ENCODE data around the gene SCART1.
"Not testable (repeated sequence)": the region's sequence is repeated elsewhere in the genome, so short reads cannot be mapped to it uniquely, and the experiment has no call there.

Gene SCART1

DNA sequence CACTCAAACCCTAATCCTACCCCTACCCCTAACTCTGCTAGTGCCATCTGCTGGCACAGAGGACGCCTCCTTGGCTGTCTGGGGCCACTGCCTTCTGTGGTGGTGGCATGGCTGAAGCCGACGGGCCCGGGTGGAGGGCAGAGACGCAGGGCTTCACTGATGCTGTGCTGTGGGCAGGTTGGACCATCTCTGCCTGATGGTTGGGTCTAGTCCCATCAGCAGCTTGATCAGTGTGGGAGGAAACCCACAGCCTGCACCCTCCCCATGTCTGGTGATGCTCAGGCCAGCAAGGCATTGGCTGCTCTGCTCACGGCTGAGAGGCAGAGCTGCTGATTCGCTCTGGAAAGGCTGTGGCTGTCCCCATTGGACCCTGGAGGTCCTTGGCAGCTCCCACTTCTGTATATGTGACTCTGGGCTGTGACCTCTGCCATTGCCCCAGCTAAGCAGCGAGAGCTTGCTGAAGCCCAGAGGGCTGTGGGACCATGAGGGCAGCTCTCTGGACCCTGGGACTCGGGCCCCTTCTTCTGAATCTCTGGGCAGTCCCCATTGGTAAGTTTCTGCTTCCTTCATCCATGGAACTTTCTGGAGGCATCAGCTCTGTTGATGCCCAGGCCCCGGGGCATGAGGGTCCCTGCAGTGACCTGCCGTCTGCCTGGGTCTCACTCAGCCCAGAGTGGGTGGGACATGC lies at the start of gene SCART1:
Gene SCART1, plus strand, starts transcription at position 430 of the 688 bp plus-strand sequence. Its CDS starts 53 bp downstream, at position 483.
- no peak within 1 kb of the TSS for H3K27ac Mint-ChIP-seq
- peaks cover 3% of the 10 kb centered on the region for H3K9me3 Mint-ChIP-seq
- no peak within 1 kb of the TSS for H3K4me3 Mint-ChIP-seq
- ATAC-seq (ENCODE audit: low read depth) (no peak), DNase-seq (ENCODE audit: low spot score in 2 of 2) (no peak)
- H3K4me1 Mint-ChIP-seq: peaks cover 2% of the 10 kb centered on the region
- H3K36me3 Mint-ChIP-seq: peaks cover 4% of the 10 kb centered on the region
- H3K27me3 Mint-ChIP-seq: peaks cover 2% of the 10 kb centered on the region

- Mint-ChIP-seq H3K4me1 (peaks cover 40% of the 10 kb centered on the region), H3K27ac (peak overlapping the region; percentile 56), H3K36me3 (peaks cover 46% of the 10 kb centered on the region), H3K27me3 (no peaks in the 10 kb centered on the region), H3K9me3 (no peaks in the 10 kb centered on the region), H3K4me3 (no peak overlapping the region)
- DNase-seq (ENCODE audit: low spot score in 2 of 2): no peak
- no peak for ATAC-seq (ENCODE audit: low read depth)
Observed at GRCh38 chr10:133405272-133405671, 48.5 kb upstream of the SCART1 start.

GRCh38 chr10:133405844-133406527 lies 47.8 kb upstream of the SCART1 start:
- peaks cover 2% of the 10 kb centered on the region for H3K9me3 Mint-ChIP-seq
- peak overlapping the region; percentile 56 for H3K27ac Mint-ChIP-seq
- H3K36me3 Mint-ChIP-seq: peaks cover 48% of the 10 kb centered on the region
- no peaks in the 10 kb centered on the region for H3K27me3 Mint-ChIP-seq
- DNase-seq (ENCODE audit: low spot score in 2 of 2) (no peak), ATAC-seq (ENCODE audit: low read depth) (peak; percentile 26)
- H3K4me1 Mint-ChIP-seq: peaks cover 35% of the 10 kb centered on the region
- H3K4me3 Mint-ChIP-seq: peak overlapping the region; percentile 3

DNA sequence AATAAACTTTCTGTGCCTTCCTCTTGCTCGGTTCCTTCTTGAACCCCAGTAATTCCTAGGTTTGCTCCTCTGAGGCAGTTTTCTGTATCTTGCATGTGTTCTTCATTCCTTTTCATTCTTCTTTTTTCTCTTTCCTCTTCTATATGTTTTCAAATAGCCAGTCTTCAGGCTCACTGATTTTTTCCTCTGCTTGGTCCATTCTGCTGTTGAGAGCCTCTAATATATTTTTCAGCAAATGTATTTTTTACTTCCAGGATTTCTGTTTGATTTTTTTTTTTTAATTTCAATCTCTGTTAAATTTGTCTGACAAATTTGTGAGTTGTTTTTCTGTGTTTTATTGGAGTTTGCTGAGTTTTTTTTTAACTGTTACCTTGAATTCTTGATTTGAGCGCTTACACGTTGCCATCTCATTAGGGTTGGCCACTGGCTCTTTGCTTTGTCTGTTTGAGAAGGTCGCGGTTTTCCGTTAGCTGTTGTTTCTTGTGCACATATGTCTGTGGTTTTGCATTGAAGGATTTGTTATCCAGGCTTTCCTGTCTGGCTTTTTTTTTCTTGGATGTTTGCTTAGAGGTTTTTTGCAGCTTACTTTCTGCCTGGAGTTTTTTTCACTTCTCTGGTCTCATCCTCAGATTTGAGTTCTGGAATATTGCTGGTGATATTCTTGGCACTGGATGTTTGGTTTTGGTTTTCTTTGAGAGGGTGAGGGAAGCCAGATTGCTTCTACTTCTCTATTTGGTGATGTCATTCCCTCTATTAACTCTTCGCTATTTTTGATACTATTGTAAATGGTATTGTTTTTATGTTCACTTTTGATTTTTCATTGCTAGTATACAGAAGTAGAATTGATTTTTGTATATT lies 42.0 kb upstream of the SCART1 start:
- no peak overlapping the region for H3K27ac Mint-ChIP-seq
- H3K4me3 Mint-ChIP-seq: no peak overlapping the region
- peaks cover 11% of the 10 kb centered on the region for H3K4me1 Mint-ChIP-seq
- DNase-seq (ENCODE audit: low spot score in 2 of 2) (no peak), ATAC-seq (ENCODE audit: low read depth) (no peak)
- H3K27me3 Mint-ChIP-seq: no peaks in the 10 kb centered on the region
- peaks cover 14% of the 10 kb centered on the region for H3K9me3 Mint-ChIP-seq
- peaks cover 67% of the 10 kb centered on the region for H3K36me3 Mint-ChIP-seq

DNA sequence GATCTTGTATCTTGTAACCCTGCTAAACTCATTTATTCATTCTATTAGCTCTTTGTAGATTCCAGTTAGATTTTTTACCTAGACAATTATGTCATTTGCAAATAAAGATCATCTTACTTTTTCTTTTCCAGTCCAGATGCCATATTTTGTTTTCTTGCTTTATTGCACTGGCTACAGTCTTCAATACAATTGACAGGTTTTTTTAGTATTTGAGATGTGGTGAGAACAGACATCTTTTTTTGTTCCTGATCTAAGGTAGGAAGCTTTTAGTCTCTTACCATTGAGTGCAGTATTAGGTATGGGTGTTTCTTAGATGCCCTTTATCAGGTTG lies 41.4 kb upstream of the SCART1 start:
- DNase-seq (ENCODE audit: low spot score in 2 of 2) (no peak), ATAC-seq (ENCODE audit: low read depth) (no peak)
- Mint-ChIP-seq H3K9me3 (peaks cover 14% of the 10 kb centered on the region), H3K27ac (no peak overlapping the region), H3K27me3 (no peaks in the 10 kb centered on the region), H3K36me3 (peaks cover 61% of the 10 kb centered on the region), H3K4me3 (no peak overlapping the region), H3K4me1 (peaks cover 11% of the 10 kb centered on the region)

- peaks cover 50% of the 10 kb centered on the region for H3K36me3 Mint-ChIP-seq
- H3K27ac Mint-ChIP-seq; H3K4me3 Mint-ChIP-seq; H3K27me3 Mint-ChIP-seq; DNase-seq (ENCODE audit: low spot score in 2 of 2); H3K4me1 Mint-ChIP-seq; ATAC-seq (ENCODE audit: low read depth): not testable (repeated sequence)
- peaks cover 14% of the 10 kb centered on the region for H3K9me3 Mint-ChIP-seq
Observed at GRCh38 chr10:133414401-133414800, 39.3 kb upstream of the SCART1 start.

DNA sequence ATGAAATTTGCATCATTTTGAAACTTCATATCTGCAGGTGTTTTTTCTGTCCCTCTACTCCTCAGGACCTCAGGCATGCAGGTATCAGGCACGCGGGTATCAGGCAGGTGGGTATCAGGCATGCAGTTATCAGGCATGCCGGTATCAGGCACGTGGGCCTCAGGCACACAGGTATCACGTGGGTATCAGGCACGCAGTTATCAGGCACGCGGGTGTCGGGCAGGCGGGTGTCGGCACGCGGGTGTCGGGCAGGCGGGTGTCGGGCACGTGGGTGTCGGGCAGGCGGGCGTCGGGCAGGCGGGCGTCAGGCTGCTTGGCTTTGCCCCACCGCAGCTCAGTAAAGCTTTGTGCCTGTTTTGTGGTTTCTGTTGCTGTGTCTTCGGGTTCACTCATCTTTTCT lies 38.0 kb upstream of the SCART1 start:
- Mint-ChIP-seq H3K9me3 (peaks cover 13% of the 10 kb centered on the region), H3K4me3 (no peak overlapping the region), H3K36me3 (peaks cover 44% of the 10 kb centered on the region), H3K27ac (no peak overlapping the region), H3K27me3 (no peaks in the 10 kb centered on the region), H3K4me1 (no peaks in the 10 kb centered on the region)
- ATAC-seq (ENCODE audit: low read depth): no peak
- no peak for DNase-seq (ENCODE audit: low spot score in 2 of 2)

DNA sequence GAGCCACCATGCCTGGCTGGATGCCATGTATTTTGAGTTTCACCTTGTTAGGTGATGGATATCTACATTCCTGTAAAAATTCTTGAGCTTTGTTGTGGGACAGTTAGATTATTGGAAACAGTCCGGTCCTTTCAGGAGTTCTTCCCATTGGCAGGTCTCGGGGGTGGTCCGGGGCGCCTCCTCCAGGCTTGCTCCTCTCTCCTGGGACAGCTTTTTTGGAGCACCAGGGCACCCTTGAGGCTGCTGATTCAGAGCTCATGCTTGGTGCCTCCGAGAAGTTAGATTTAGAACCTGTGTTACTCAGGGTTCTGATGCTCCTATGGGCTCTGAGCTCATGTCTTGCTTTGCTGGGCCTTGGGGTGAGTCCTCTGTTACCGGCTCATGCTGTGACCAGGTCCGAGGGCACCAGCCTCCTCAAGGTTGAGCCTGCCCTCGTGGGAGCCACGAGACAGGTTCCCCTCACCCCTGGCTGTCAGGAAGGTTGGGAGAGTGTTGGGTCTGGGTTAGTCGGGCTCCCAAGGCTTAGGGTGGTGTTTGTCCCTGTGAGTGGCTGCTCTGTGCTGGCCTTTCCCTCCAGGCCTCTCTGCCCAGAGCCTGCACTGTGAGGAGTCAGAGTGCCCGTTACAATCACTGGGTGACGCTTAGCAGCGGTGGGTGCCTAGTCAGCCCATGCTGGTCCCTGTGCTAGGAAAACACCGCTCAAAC lies 35.3 kb upstream of the SCART1 start:
- no peaks in the 10 kb centered on the region for H3K27me3 Mint-ChIP-seq
- ATAC-seq (ENCODE audit: low read depth) (no peak), DNase-seq (ENCODE audit: low spot score in 2 of 2) (no peak)
- H3K4me3 Mint-ChIP-seq: no peak overlapping the region
- peaks cover 21% of the 10 kb centered on the region for H3K36me3 Mint-ChIP-seq
- peaks cover 9% of the 10 kb centered on the region for H3K4me1 Mint-ChIP-seq
- no peak overlapping the region for H3K27ac Mint-ChIP-seq
- H3K9me3 Mint-ChIP-seq: no peaks in the 10 kb centered on the region

DNA sequence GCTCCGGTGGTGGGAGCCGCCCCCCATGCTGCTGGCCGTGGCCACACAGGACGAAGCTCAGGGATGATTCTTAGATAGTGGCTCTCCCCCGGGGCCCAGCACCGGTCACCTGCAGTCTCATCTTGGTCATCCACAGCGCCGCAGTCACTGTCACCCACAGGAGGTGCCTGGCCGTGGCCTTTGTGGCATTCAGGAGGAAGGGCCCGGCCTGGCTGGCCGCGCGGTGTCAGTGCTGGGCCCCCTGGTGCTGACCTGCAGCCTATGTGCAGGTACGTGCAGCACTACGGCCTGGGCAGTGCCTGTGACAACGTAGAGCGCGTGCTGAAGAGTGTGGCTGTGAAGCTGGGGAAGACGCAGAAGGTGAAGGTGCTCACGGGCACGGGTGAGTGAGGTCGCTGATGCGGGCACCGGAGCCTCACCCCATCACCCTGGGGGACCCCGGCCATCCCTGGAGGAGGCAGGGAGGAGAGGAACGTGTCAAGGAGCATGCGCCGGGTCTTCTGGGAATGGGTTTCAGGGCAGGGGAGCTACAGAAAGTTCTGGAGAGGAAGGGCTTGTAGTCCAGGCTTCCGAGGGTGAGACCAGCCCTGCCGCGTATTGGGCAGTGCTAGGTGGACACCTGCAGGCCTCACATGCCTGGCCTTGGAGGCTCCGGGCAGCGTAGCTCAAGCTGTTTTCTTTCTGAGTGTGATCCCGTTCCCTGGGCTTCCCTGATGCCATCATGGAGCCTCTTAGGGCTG lies 34.4 kb upstream of the SCART1 start:
- Mint-ChIP-seq H3K4me3 (no peak overlapping the region), H3K27me3 (no peaks in the 10 kb centered on the region), H3K9me3 (no peaks in the 10 kb centered on the region), H3K27ac (no peak overlapping the region), H3K4me1 (peaks cover 9% of the 10 kb centered on the region), H3K36me3 (peaks cover 19% of the 10 kb centered on the region)
- DNase-seq (ENCODE audit: low spot score in 2 of 2) (no peak), ATAC-seq (ENCODE audit: low read depth) (no peak)

DNA sequence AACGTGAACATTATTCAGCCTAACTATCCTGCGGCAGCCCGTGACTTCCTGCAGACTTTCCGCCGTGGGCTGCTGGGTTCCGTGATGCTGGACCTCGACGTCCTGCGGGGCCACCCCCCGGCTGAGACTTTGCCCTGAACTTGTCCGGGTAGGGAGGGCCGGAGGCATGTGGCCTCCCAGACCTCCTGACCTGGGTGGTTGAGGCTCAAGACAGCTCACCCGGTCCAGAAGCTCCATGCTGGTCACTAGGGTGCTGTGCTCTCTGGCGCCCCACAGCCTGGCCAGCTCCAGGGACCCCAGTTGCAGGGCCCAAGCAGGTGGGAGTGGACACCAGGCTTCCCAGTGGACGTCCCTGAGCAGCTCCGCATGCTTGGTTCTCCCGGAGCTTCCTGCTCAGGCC lies 33.7 kb upstream of the SCART1 start:
- H3K27me3 Mint-ChIP-seq: no peaks in the 10 kb centered on the region
- no peak overlapping the region for H3K27ac Mint-ChIP-seq
- ATAC-seq (ENCODE audit: low read depth): no peak
- peaks cover 9% of the 10 kb centered on the region for H3K4me1 Mint-ChIP-seq
- H3K9me3 Mint-ChIP-seq: no peaks in the 10 kb centered on the region
- no peak overlapping the region for H3K4me3 Mint-ChIP-seq
- H3K36me3 Mint-ChIP-seq: peaks cover 16% of the 10 kb centered on the region
- DNase-seq (ENCODE audit: low spot score in 2 of 2): no peak

- no peaks in the 10 kb centered on the region for H3K27me3 Mint-ChIP-seq
Observed at GRCh38 chr10:133420579-133420978, 33.2 kb upstream of the SCART1 start.

GRCh38 chr10:133421336-133422222 lies 32.2 kb upstream of the SCART1 start:
- peaks cover 5% of the 10 kb centered on the region for H3K36me3 Mint-ChIP-seq
- ATAC-seq (ENCODE audit: low read depth) (no peak), DNase-seq (ENCODE audit: low spot score in 2 of 2) (no peak)
- H3K27ac Mint-ChIP-seq: no peak overlapping the region
- H3K4me1 Mint-ChIP-seq: peaks cover 9% of the 10 kb centered on the region
- no peak overlapping the region for H3K4me3 Mint-ChIP-seq
- no peaks in the 10 kb centered on the region for H3K9me3 Mint-ChIP-seq
- H3K27me3 Mint-ChIP-seq: no peaks in the 10 kb centered on the region

More at GRCh38 chr10:133420579-133420978, 33.2 kb upstream of the SCART1 start:
- Mint-ChIP-seq H3K27ac (no peak overlapping the region), H3K4me3 (no peak overlapping the region), H3K4me1 (peaks cover 9% of the 10 kb centered on the region), H3K36me3 (peaks cover 10% of the 10 kb centered on the region), H3K9me3 (no peaks in the 10 kb centered on the region)
- ATAC-seq (ENCODE audit: low read depth) (no peak), DNase-seq (ENCODE audit: low spot score in 2 of 2) (no peak)

Measured in memory B cell (primary cell).